GM12892 (cell line): Measurements from ENCODE around the gene RPL14.

Experiments used
- DNase-seq: peaks from one replicate; pipeline ENCODE4 v3.0.0; 2011; ENCODE audit not compliant: insufficient read length
- FAIRE-seq: peaks from 2 replicates; lab custom pipeline; 2011; peaks lifted over from hg19 to GRCh38; lab: Jason Lieb, UNC
- POLR2A ChIP-seq: IDR thresholded peaks from 2 replicates; pipeline ENCODE4 v1.6.1; 2011; ENCODE audit warnings: low read depth, low read length, control low read depth
- POLR2AphosphoS5 ChIP-seq: IDR thresholded peaks from 2 replicates; pipeline ENCODE4 v1.6.1; 2011; ENCODE audit warnings: low read depth, low read length, control low read depth
- TAF1 ChIP-seq: IDR thresholded peaks from 2 replicates; pipeline ENCODE4 v1.6.1; 2011; ENCODE audit warnings: low read depth, mild to moderate bottlenecking, control low read depth, low read length, borderline replicate concordance

Gene RPL14

GRCh38 chr3:40465456-40465855, 8.3 kb downstream of the RPL14 start:
- no peak for TF ChIP-seq POLR2AphosphoS5
- no peak for TF ChIP-seq TAF1
- no peak; the same call in 1 of the 2 replicates for TF ChIP-seq POLR2A
- DNase-seq = no peak
- FAIRE-seq = no peak

GRCh38 chr3:40468018-40468417, 10.9 kb downstream of the RPL14 start:
- no peak for TF ChIP-seq TAF1
- no peak for TF ChIP-seq POLR2A
- TF ChIP-seq POLR2AphosphoS5 = no peak
- FAIRE-seq (no peak), DNase-seq (no peak)

GRCh38 chr3:40470701-40471100, 13.6 kb downstream of the RPL14 start:
- FAIRE-seq = no peak
- TF ChIP-seq POLR2A (no peak), TAF1 (no peak), POLR2AphosphoS5 (no peak)
- no peak for DNase-seq

GRCh38 chr3:40476478-40477470, 19.6 kb downstream of the RPL14 start, which contains the start of gene ZNF619:
ZNF619 (plus strand) TSS chr3:40477122; CDS start chr3:40477980, 858 bp downstream.
- DNase-seq (peak; percentile 69), FAIRE-seq (no peak)
- TF ChIP-seq POLR2AphosphoS5 (peak; percentile 48), POLR2A (peak; percentile 63; the same call in 1 of the 2 replicates), TAF1 (peak; percentile 66)

- no peak for DNase-seq
- peak; percentile 24 for FAIRE-seq
- no peak for TF ChIP-seq POLR2AphosphoS5
These were observed 20.5 kb downstream of the RPL14 start for GRCh38 chr3:40477666-40478065.

GRCh38 chr3:40487172-40487571, 30.0 kb downstream of the RPL14 start:
- no peak for TF ChIP-seq TAF1
- no peak for TF ChIP-seq POLR2AphosphoS5
- TF ChIP-seq POLR2A = no peak
- FAIRE-seq (no peak), DNase-seq (no peak)

- no peak for FAIRE-seq
- no peak for DNase-seq
- TF ChIP-seq TAF1 = no peak
- no peak for TF ChIP-seq POLR2AphosphoS5
- TF ChIP-seq POLR2A = no peak
These were observed 33.8 kb downstream of the RPL14 start for GRCh38 chr3:40490916-40491315.

GRCh38 chr3:40494698-40495097, 37.6 kb downstream of the RPL14 start:
- FAIRE-seq (no peak), DNase-seq (no peak)
- TF ChIP-seq POLR2A (no peak), POLR2AphosphoS5 (no peak), TAF1 (no peak)

- TF ChIP-seq POLR2A (no peak), TAF1 (no peak), POLR2AphosphoS5 (no peak)
- FAIRE-seq (no peak), DNase-seq (no peak)
These were observed 40.1 kb downstream of the RPL14 start for GRCh38 chr3:40497288-40497687.

GRCh38 chr3:40499952-40500351, 42.8 kb downstream of the RPL14 start:
- no peak for TF ChIP-seq POLR2AphosphoS5
- TF ChIP-seq TAF1 = no peak
- no peak for TF ChIP-seq POLR2A
- no peak for DNase-seq
- no peak for FAIRE-seq

GRCh38 chr3:40502034-40502433, 44.9 kb downstream of the RPL14 start:
- DNase-seq (no peak), FAIRE-seq (no peak)
- TF ChIP-seq TAF1 = no peak
- TF ChIP-seq POLR2A = no peak
- TF ChIP-seq POLR2AphosphoS5 = no peak

GRCh38 chr3:40504636-40505430, 47.7 kb downstream of the RPL14 start:
- TF ChIP-seq POLR2AphosphoS5 (no peak), TAF1 (no peak), POLR2A (no peak)
- DNase-seq (no peak), FAIRE-seq (no peak)
